Aorta (tissue), 5 donors: ENCODE results near the gene OVCA2. TPM values are rescaled to one million over a fixed set of nuclear protein-coding genes. Genes with fewer than 3 reads are reported as not detected.

Source experiments
- ATAC-seq: fragments of 200-7000 bp; cut with Tn5 transposase; one replicate; pipeline ENCODE4 v1.9.1; 2022; ENCODE audit warnings: moderate library complexity; ENCODE audit not compliant: low FRiP score
- DNase-seq, 2 donors: peaks; one replicate each; pipeline ENCODE4 v3.0.0-alpha.2; 2020
- H3K27ac ChIP-seq, 2 donors: one replicate each; pipeline ENCODE4 v1.5.1; 2013; ENCODE audit warnings: low read length in 2 of 2, mild to moderate bottlenecking in 2 of 2, moderate library complexity in 2 of 2, control low read depth in 1 of 2, inconsistent platforms in 1 of 2, low read depth in 1 of 2
- H3K27me3 ChIP-seq, 2 donors: one replicate each; pipeline ENCODE4 v1.6.1; 2013; ENCODE audit warnings: control low read depth in 1 of 2, low read length in 1 of 2, mild to moderate bottlenecking in 1 of 2, moderate library complexity in 1 of 2; ENCODE audit not compliant: insufficient read depth in 2 of 2, control insufficient read depth in 1 of 2
- H3K36me3 ChIP-seq, 2 donors: one replicate each; pipeline ENCODE4 v1.6.1; 2013; ENCODE audit warnings: control low read depth in 1 of 2, low read length in 1 of 2, mild to moderate bottlenecking in 1 of 2; ENCODE audit not compliant: insufficient read depth in 2 of 2, control insufficient read depth in 1 of 2
- H3K4me1 ChIP-seq, 2 donors: one replicate each; pipeline ENCODE4 v1.6.1; 2013; ENCODE audit warnings: low read length in 2 of 2, control low read depth in 1 of 2, mild to moderate bottlenecking in 1 of 2, moderate library complexity in 1 of 2; ENCODE audit not compliant: insufficient read depth in 2 of 2, control insufficient read depth in 1 of 2
- H3K4me3 ChIP-seq, 2 donors: one replicate each; pipeline ENCODE4 v1.5.1; 2013; ENCODE audit warnings: low read length in 2 of 2, control low read depth in 1 of 2, mild to moderate bottlenecking in 1 of 2
- H3K9me3 ChIP-seq: one replicate; pipeline ENCODE4 v1.6.1; 2013; ENCODE audit warnings: mild to moderate bottlenecking, low read length; ENCODE audit not compliant: control insufficient read depth
- WGBS, 2 donors: extraction: QIAGEN DNeasy Blood & Tissue Kit; methylation state at CpG; one replicate each; pipeline ENCODE4 v1.1.7; 2013; 5-methylcytosine and 5-hydroxymethylcytosine counted together
- intact Hi-C, 2 donors: fragments of 100-400 bp; cut with DNase I; formaldehyde crosslinking; loops; one replicate each; pipeline versions ENCODE4 v1.14.2 to v1.15.0; 2022
- polyA plus RNA-seq, 2 donors: library from polyadenylated mRNA; stranded (reverse); fragments of 200-250 nt; gene quantifications; one replicate each; pipeline ENCODE4 v1.2.3, GENCODE V29; 2013
- total RNA-seq, 2 donors: library from RNA; stranded (reverse); fragmentation: NEBNext Ultra II Directional; extraction: Animal tissue kit (Norgen Biotek cat#: 25700); gene quantifications; one replicate each; pipeline ENCODE4 v1.2.1, GENCODE V29; 2021
- donor health status: healthy with polysubstance abuse.
- donor health status: Bipolar disorder and iron deficiency.
- donor health status: DM: no; HTN: no; CAD: no.
- donor health status: DM: no; HTN: no; CAD: no.
- donor health status: DM: yes; HTN: yes; CAD: no.

Gene OVCA2
- total and polyA plus RNA-seq, 4 donors, result 14.2 to 54.0 (median 20.0) TPM

DNA sequence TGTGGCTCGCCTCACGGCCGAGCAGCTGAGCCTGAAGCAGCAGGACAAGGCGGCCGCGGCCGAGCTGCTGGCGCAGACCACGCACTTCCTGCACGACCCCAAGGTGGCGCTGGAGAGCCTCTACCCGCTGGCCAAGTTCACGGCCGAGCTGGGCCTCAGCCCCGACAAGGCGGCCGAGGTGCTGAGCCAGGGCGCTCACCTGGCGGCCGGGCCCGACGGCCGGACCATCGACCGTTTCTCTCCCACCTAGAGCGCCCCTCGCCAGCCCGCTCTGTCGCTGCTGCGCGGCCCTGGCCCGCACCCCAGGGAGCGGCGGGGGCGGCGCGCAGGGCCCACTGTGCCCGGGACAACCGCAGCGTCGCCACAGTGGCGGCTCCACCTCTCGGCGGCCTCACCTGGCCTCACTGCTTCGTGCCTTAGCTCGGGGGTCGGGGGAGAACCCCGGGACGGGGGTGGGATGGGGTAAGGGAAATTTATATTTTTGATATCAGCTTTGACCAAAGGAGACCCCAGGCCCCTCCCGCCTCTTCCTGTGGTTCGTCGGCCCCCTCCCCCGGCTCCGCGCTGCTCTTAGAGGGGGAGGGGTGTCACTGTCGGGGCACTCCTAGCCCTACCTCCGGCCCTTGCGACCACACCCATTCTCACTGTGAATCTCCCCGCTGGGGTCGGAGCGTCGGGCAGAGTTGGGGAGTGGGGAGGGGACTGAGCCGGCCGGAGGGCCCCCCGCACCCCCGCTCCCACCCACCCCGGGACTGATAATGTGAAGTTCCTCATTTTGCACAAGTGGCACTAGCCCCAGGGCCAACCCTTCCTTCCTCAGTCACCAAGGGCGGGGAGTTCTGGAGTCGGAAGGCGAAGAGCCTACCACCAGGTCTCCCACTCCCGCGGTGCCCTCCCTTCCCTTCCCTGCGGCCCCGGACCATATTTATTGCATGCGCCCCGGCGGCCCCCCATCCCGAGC, 17.0 kb downstream of the OVCA2 start:
- H3K27me3 ChIP-seq, result no peaks in the 10 kb centered on the region
- no peak overlapping the region for H3K4me3 ChIP-seq
- no peaks in the 10 kb centered on the region for H3K4me1 ChIP-seq
- H3K27ac ChIP-seq, result no peak overlapping the region
- ATAC-seq (peak; percentile 48), DNase-seq (peak; percentile 86 to 91)
- H3K9me3 ChIP-seq, result no peaks in the 10 kb centered on the region
- no peaks in the 10 kb centered on the region for H3K36me3 ChIP-seq
- intact Hi-C loops, result loop anchor here in 1 of 2 donors (5.0 kb wide), 1 partner anchor 293 kb away; no protein-coding TSS in a partner anchor
- 76 to 77% methylated on average over 78 of the region's 78 CpGs for WGBS, 2 donors

DNA sequence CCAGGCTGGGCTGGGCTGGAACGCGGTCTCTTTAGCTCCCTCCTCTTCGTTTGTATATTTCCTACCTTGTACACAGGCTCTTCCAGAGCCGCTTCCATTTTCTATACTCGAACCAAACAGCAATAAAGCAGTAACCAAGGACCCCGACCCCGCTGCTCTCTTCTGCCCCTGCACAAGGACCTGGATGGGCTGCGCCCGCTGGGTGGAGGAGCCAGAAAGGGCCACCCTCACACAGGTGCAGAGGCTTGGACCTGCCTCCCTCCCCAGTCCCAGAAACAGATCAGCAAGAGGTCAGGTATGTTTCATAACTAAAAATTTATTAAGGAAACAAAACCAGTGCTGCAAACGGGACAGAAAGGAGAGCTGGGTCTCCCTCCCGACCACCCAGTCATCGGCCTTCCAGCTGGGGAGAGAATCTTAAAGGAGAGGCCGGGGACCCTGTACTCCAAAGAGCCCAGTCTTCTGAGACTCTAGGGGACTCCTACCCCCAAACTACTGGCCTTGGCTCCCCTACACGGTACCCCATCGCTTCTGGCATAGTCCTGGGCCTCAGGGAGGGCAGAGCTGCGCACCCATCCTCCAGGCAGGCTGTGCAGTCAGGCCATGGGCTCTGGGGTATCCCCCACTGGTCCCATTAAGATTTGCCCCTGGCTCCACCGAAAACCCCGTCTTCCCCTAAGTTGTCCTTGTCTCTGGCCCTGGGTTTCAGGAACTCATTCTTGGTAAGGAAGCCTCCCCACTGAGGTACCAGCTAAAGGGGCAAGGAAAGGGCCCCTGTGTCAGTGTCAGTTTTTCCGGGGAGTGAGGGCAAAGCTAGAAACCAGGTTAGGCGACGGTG, 17.9 kb downstream of the OVCA2 start:
- H3K27ac ChIP-seq, result no peak overlapping the region
- no peaks in the 10 kb centered on the region for H3K27me3 ChIP-seq
- intact Hi-C loops, result loop anchor here in 1 of 2 donors (5.0 kb wide), 1 partner anchor 293 kb away; no protein-coding TSS in a partner anchor
- 88 to 89% methylated on average over 21 of the region's 21 CpGs for WGBS, 2 donors
- DNase-seq, result no peak
- peaks cover 0 to 1% of the 10 kb centered on the region in 2 donors for H3K36me3 ChIP-seq
- no peaks in the 10 kb centered on the region for H3K9me3 ChIP-seq
- ATAC-seq, result no peak
- H3K4me3 ChIP-seq, result no peak overlapping the region
- H3K4me1 ChIP-seq, result no peaks in the 10 kb centered on the region

- 89 to 93% methylated on average over 6 of the region's 6 CpGs for WGBS, 2 donors
- Histone ChIP-seq H3K4me1 (no peaks in the 10 kb centered on the region), H3K9me3 (no peaks in the 10 kb centered on the region), H3K36me3 (peaks cover 0 to 3% of the 10 kb centered on the region in 2 donors), H3K4me3 (no peak overlapping the region), H3K27me3 (no peaks in the 10 kb centered on the region), H3K27ac (no peak overlapping the region)
- intact Hi-C loops, result no loop called here
- ATAC-seq (no peak), DNase-seq (no peak)
Observed at GRCh38 chr17:2060385-2060658, 18.5 kb downstream of the OVCA2 start.

- Histone ChIP-seq H3K27me3 (no peaks in the 10 kb centered on the region), H3K4me3 (no peak overlapping the region), H3K36me3 (peaks cover 0 to 3% of the 10 kb centered on the region in 2 donors), H3K4me1 (no peaks in the 10 kb centered on the region), H3K9me3 (no peaks in the 10 kb centered on the region), H3K27ac (no peak overlapping the region)
- ATAC-seq, result peak; percentile 1
- no peak for DNase-seq
- 83 to 87% methylated on average over 21 of the region's 21 CpGs for WGBS, 2 donors
- intact Hi-C loops, result no loop called here
Observed at GRCh38 chr17:2060681-2061440, 19.0 kb downstream of the OVCA2 start.

DNA sequence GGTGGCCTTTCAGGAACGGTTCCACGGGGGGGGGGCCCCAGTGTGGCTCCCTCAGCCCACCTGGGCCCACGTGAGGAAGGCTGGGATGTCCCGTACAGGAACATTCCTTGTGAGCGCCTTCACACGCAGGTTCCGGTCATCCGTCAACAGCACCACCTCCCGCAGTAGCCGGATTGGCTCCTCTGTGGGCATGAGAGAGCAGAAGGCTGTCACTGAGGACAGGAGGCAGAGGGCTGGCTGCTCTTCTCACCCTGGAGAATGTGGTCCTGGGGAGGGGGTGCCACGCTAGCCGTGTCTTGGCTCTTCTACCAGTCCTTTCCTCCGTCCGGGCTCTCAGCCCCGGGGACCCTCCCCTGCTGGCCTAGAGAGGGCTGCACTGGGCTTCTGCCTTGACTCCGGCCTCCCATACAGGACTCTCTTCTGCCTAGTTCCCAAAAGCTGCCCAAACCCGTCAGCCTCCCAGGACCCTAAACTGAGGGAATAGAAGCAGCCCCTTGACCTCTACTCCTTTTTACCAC, 19.7 kb downstream of the OVCA2 start:
- whole genome bisulfite sequencing, 2 donors, result 86 to 87% methylated on average over 17 of the region's 17 CpGs
- H3K4me3 ChIP-seq, result no peak overlapping the region
- peaks cover 0 to 3% of the 10 kb centered on the region in 2 donors for H3K36me3 ChIP-seq
- H3K9me3 ChIP-seq, result no peaks in the 10 kb centered on the region
- ATAC-seq, result no peak
- intact Hi-C loops, result no loop called here
- H3K4me1 ChIP-seq, result no peaks in the 10 kb centered on the region
- no peaks in the 10 kb centered on the region for H3K27me3 ChIP-seq
- DNase-seq, result peak in 1 of 2 donors; percentile 74
- H3K27ac ChIP-seq, result no peak overlapping the region

DNA sequence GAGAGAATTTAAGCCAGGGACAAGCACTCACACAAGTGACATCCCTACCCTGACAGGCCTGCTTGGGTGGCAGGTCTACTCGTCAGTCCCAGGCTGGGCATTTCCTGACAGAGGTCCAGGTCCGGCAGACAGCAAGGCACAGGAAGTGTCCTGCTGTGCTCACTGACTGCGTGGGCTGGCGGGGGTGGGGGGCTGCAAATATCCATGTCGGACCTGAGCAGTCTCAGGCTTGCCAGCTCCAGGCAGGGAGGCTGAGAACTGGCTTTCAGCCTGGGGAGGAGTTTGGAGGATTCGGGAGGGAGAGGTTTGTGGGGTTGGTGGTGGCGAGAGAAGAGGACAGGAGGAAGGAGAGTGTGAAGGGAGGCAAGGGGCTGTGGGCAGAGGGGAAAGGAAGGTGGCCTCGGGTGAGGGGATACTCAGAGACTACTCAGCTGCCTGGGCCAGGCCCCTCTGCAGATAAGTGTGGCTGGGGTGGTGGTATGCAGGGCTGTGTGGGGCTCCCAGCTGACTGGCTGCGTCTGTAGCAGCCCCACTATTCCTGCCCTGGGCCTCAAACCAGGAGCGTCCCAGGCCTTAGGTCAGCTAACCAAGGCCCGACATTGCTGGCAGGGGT, 20.9 kb downstream of the OVCA2 start:
- DNase-seq (no peak), ATAC-seq (no peak)
- WGBS, 2 donors, result 47% methylated on average over 10 to 11 of the region's 11 CpGs
- intact Hi-C loops, result no loop called here
- Histone ChIP-seq H3K36me3 (peaks cover 0 to 3% of the 10 kb centered on the region in 2 donors), H3K4me1 (no peaks in the 10 kb centered on the region), H3K27me3 (no peaks in the 10 kb centered on the region), H3K27ac (no peak overlapping the region), H3K4me3 (no peak overlapping the region), H3K9me3 (no peaks in the 10 kb centered on the region)

GRCh38 chr17:2063261-2064146, 21.7 kb downstream of the OVCA2 start:
- peaks cover 0 to 3% of the 10 kb centered on the region in 2 donors for H3K36me3 ChIP-seq
- WGBS, 2 donors, result 71 to 75% methylated on average over 16 of the region's 16 CpGs
- no peak overlapping the region for H3K27ac ChIP-seq
- H3K27me3 ChIP-seq, result no peaks in the 10 kb centered on the region
- DNase-seq, result peak in 1 of 2 donors; percentile 64
- no peaks in the 10 kb centered on the region for H3K4me1 ChIP-seq
- H3K4me3 ChIP-seq, result no peak overlapping the region
- no peaks in the 10 kb centered on the region for H3K9me3 ChIP-seq
- ATAC-seq, result no peak
- intact Hi-C loops, result no loop called here
